SH-SY5Y (cell line): ENCODE results near the gene GNPAT.

Experiments
- GATA2 ChIP-seq: IDR thresholded peaks from 2 replicates; pipeline ENCODE4 v1.6.1; 2011; ENCODE audit warnings: mild to moderate bottlenecking, low read depth, low read length
- GATA3 ChIP-seq: IDR thresholded peaks from 2 replicates; pipeline ENCODE4 v1.6.1; 2011; ENCODE audit warnings: low read depth, mild to moderate bottlenecking, low read length, moderate library complexity

The GNPAT gene

DNA sequence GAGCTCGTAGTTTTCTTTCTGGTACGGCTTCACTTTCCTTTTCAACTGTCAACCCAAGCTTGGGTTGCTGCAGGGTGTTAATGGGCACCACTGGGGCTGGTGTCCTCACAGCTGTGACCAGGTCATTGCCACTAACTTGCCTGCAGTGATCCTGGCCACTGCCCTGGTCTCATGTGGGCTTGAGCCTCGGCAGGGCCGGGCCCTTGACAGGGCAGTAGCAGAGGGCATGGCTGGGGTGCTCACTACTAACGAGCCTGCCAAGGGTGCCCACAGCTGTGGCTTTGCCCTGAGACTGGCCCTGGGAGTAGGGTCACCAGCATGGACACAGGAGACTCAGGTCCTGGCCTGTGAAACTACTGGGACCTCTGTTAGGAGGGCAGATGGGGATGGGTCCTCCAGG is 31.5 kb upstream of the GNPAT start:
- TF ChIP-seq GATA2 (no peak), GATA3 (no peak)

DNA sequence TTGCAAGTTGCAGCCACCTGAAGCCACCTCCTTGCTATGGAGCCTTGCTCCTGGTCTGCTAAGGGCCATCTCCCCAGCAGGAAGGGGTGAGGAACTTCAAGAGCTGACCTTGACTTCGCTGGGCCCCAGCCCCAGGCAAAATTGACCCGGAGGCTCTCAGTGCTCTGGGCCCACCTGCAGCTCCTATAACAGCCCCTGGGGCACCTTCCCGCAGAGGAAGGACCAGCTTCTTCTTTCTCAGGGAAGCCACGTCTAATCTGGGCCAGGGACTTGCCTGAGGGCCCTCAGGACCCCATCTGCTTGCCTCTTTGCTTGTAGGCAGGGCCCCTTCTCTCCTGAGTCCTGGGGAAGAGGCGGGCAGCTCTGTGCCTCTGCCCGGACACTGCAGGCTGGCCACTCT is 30.9 kb upstream of the GNPAT start:
- no peak for TF ChIP-seq GATA3

DNA sequence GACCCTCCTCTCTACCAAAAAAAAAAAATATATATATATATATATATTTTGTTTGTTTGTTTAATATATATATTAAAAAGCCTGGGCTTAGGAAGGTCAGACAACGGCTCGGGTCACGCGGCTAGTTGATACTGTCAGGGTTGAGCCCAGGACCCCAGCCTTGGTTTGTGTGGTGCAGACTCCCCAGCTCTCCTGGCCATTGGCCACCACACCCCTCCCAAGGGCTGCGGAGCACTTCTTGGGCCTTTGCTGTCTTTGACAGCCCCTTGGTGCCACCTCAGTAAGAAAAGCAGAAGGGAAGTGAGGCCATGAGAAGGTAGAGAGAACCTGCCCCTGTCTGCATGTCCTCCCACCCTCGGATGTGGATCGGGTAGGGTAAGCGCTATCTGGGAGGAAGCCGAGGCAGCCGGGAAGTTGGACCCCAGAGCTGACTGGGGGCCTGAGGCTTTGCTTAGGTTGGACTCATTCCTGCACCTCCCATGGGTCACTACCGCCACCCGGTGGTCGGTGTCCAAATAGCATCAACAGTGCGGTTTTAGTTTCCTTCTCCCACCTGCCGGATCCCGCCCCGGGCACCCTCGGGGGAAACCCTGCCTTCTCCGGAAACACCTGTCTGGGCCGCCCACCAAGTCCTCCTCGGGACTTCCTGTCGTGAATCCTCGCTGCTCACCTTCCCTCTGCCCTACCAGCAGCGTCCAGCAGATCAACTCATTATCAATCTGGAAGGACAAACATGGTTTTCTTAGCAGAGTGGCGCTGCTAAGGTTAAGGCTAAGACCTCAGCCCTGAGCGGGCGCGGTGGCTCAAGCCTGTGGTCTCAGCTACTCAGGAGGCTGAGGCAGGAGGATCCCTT is 29.8 kb upstream of the GNPAT start:
- TF ChIP-seq GATA3 (no peak), GATA2 (no peak)

DNA sequence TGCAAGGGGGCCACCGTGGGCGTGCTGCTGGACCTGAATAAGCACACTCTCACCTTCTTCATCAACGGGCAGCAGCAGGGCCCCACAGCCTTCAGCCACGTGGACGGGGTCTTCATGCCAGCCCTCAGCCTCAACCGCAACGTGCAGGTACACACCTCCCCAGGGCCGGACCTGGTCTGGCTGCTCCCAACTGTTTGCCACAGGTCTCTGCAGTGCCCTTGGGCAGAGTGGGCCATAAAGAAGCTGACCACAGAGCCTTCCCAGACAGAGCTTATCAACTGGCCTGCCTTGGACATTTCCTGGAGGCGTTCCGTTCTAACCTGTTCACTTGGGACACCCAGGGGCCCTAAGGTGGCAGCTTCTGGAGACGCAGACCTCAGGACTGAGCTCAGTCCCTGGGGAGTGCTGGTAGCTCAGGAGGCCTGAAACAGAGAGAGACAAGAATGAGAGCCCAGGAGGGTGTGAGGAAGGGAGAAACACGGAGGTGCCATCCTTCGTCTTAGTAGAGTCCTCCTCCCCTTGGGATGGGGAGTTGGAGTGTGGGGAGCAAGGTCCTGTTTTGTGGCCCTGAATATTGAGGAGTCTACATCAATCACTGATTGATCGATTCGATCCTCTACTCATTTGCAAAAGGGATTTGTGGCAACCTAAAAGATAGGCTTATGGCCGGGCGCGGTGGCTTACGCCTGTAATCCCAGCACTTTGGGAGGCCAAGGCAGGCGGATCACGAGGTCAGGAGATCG is 27.0 kb upstream of the GNPAT start:
- TF ChIP-seq GATA2 (no peak), GATA3 (no peak)

GRCh38 chr1:231214918-231215680 is 25.9 kb upstream of the GNPAT start:
- TF ChIP-seq GATA3 (no peak), GATA2 (no peak)

GRCh38 chr1:231215681-231216385 is 25.2 kb upstream of the GNPAT start:
- TF ChIP-seq GATA2 (no peak), GATA3 (no peak)

DNA sequence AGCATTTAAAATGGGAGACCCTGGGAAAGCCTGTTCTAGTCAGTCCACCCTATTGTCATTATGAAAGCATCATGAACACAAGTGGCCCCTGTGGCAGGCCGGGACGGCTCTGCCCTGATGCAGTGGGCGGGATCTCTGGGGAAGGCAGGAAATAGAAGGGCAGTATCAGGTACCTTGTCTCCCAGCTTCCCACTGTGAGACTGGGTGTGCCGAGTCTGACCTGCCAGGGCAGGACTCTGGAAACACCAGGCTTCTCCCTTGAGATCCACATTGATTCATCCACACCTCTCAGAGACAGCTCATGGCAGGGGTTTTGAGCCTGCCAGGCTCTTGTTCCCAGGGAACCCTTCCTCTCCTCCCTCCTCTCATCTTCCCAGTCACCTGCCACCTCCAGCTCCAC is 24.5 kb upstream of the GNPAT start:
- TF ChIP-seq GATA3 (no peak), GATA2 (no peak)

DNA sequence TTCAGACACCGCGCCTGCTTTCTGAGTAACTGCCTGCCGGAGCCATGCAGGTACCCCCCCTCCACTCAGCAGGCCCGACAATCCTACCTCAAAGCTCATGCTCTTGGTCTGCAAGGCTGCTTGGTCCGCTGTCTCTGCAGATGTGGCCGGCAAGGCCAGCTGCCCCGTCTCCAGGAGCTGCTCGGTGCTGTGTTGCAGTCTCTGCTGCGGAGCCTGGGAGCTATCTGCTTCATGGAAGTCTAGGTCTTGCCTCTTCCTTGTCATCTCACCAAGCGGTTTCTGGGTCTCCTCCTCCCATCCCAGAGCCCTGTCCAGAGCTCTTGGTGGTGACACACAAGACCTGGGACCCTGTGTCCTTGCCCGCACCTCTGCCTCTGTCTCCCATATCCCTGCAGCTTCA is 24.0 kb upstream of the GNPAT start:
- no peak for TF ChIP-seq GATA2
- no peak for TF ChIP-seq GATA3

GRCh38 chr1:231218078-231218477 is 22.9 kb upstream of the GNPAT start:
- TF ChIP-seq GATA2: no peak
- no peak for TF ChIP-seq GATA3

DNA sequence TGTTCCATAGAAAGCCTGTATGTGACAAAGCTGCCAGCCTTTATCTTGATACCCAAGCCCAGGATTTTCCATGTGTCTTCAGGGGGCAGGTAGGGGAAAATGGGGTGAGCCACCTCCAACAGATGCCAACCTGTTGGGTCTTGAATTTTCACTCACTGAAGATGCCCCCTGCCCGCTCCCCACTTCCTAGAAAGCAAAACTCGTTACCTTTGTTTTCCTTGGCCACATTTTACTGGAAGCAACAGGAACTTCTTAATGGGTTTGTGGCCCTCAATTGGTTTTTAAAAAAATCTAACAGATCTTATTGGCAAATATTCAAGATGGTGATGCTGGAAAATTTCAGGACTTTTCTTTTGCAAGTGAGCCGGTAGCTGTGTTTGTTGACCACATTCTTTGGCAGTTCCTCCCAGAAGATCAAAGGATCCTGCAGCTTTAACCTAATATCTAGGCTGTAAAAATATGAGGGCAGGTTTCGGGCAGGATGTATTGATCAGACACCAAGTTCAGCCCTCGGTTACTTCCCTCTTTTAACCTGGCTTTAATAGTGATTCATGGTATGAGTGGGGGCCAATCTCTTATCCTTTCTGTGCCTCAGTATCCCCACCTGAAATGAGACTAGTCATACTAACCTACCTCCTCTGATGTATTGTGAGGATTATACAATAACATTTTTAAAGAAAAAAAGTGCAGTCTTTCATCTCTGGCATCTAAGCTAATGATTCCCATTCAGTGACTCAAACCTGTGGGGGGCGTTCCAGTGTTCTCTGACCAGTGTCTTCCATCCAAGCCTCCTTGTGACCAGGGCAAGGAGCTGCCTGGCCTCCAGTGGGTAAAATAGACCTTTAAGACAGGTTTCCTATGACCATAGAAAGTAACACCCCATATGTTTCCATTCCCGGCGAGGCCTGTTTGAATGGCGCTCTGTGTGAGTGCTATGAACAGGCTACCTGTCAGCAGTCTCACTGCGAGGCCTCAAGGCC is 21.3 kb upstream of the GNPAT start:
- TF ChIP-seq GATA3: no peak

GRCh38 chr1:231220801-231221200 is 20.2 kb upstream of the GNPAT start:
- no peak for TF ChIP-seq GATA2
- no peak for TF ChIP-seq GATA3

DNA sequence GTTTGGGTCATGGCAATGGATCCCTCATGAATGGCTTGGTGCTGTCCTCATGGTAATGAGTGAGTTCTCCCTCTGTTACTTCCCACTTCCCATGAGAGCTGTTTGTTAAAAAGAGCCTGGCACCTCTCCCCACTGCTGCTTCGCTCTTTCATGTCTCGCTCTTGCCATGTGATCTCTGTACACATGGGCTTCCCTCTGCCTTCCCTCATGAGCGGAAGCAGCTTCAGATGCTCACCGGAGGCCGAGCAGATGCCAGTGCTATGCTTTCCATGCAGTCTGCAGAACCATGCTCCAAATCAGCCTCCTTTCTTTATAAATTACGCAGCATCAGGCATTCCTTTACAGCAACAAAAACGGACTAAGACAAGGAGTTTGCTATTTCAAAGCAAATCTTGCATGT is 14.9 kb upstream of the GNPAT start:
- no peak for TF ChIP-seq GATA3
- no peak for TF ChIP-seq GATA2

GRCh38 chr1:231231511-231231910 is 9.5 kb upstream of the GNPAT start:
- no peak for TF ChIP-seq GATA2
- TF ChIP-seq GATA3: no peak
